NOMO-1 treated with dmso at 0.1 percent for 144 hours (cell line): ENCODE results near the gene EZH2.

Experiments
- DNase-seq: peaks from one replicate; lab custom pipeline; 2025; ENCODE audit not compliant: unreplicated experiment; lab: John Stamatoyannopoulos, UW

EZH2 gene

DNA sequence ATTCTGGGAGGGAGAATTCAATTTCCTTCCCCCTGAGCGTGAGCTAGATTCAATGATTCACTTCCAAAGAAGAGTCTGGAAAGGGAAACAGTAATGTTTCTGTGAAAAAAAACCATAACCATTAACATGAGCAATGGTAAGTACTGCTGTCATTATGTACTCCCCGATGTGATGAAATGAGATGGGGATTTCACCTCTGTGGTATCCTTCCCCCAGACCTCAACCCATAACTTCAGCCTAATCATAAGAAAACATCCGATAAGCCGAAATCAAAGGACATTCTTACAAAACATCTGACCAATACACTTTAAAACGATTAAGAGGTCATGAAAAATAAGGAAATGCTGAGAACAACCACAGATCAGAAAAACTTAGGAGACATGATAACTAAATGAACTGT, 27.2 kb downstream of the EZH2 start:
- DNase-seq = no peak

DNA sequence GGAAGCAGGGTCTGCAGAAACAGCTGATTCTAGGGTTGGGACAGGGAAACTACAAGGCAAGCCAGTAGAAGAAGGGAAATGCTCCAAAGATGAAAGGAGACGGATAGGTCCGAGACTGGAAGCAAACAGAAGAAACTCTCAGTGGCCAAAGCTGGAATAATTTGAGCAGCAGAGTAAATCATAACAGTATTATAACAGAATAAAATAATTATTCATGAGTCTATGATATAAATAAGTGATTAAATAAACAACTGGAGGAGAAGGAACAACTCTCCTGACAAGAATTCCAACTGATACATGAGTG, 27.6 kb downstream of the EZH2 start:
- no peak for DNase-seq

DNA sequence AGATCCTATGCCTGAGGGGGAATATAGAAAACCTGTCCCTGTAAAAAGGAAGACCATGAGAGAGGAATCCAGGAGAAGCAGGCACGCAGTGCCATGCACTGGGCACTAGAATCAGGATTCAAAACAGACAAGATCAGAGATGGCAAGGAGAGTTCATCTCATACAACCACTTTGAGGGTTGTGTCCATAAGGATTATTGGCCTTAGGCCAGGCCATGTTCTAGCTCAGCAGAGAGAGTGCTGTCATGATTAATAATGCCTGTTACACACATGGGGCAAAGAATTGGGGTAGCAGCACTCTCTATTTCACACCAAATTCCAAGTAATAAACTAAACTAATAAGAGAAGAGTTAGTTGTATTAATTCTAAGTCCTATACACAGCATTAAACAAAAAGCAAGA, 29.1 kb downstream of the EZH2 start:
- no peak for DNase-seq

DNA sequence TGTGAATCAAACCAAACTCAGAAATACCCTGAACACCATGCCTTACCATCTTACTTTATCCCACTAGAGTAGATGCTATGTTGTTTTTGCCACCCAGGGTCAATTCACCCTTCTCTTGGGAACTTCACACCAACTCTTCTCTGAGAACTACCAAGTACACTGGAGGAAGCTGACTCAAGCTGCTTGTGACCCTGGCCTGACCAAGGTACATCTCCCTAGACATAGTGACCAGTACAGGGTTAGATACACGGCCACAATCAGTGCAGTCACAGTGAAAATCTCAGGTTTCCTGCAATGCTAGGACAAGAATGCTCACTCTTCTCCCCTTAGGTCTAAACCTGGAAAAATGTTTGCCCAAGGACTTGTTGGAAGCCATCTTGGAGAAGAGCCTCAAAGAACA, 31.8 kb downstream of the EZH2 start:
- no peak for DNase-seq

DNA sequence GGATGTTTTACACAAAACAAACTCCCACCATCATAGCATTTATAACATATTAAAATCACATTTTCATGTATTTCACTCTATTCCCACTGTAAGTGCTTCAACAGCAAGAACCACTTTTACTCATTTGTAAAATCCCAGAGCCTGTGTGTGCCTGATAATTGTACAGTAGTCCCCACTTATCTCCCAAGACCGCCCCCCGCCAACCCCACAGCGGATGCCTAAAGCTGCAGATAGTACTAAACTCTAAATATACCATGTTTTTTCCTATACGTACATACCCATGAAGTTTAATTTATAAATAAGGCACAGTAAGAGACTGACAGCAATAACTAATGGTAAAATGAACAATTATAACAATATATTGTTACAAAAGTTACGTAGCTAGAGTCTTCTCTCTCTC, 33.5 kb downstream of the EZH2 start:
- DNase-seq = no peak

DNA sequence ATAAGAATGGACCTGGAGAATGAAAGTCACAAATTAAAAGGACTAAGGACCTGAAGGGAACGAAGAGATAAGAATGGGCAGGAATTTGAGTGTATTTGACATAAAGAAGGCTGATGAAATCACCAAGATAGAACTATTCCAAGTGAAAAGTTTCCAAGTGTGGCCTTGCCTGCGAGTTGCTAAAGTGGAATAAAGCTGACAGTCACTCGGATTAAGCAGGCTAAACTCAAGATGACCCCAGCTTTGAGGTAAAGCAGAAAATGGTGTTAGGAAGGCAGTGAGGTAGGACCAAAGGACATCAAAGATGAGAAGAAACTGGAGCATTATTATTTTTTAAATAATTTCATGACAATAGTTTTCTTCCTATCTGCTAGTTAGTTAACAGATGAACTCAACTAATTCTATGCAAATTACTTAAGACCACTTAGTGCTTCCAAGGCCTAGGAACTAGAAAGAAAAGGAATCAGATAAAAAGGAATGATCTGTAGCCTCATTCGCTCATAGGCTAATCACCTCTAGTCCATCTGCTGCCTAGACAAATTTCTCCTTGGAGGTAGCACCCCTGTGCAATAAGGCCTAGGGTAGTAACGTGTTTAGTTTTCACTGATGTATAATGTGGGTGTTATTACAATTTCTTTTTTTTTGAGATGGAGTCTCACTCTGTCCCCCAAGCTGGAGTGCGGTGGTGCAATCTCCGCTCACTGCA, 34.5 kb downstream of the EZH2 start:
- no peak for DNase-seq

DNA sequence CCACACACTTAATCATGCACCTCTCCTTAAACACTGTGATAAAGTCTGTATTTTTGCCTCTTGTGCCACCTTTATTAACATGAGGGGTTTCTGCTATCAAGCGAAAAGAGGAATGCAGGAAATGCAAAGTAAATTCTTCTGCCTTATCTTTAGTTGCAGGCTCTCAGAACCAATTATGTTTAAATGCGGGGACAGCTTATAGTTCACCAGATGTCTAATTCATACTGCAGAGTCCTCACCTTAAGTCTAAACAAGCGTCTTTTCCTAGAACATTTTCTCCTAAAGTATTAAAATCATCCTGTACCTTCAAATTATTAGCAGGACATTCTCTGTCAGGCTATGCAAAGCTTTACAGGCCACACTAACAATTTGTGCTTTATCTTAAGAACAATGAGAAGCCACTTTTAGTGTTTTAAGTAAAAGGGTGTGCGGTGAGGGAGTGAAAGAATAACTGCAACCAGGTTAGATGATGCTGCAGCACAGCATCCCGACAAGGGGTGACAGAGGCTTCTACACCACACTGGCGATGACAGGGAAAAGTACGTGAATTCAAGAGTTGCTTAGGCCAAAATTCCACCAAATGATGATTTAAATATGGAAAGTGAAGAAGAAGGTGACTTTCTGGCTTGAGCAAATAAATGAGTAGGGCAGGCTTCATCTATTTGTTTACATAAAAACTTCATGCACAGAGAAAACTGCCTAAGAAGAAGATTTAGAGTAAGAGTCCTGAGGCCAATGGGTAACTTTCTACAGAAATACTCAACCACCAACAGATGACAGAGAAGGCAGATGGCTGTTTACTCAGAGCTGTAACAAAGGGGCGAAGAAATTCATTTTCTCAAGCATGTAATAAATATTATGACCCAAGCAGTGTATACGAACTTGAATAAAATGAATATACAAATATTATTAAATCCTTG, 36.0 kb downstream of the EZH2 start:
- DNase-seq = no peak

DNA sequence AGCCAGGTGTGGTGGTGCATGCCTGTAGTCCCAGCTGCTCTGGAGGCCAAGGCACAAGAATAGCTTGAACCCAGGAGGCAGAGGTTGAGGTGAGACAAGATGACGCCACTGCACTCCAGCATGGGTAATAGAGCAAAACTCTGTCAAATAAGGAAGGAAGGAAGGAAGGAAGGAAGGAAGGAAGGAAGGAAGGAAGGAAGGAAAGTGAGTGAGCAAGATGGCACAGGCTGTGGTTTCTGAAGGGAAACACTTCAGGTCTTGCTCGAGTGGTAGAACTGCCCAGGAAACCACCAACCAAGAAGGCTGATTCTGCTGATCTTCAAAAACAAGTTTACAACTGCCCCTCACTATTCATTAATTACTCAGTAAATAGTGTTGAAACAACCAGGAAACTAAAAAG, 45.2 kb downstream of the EZH2 start:
- no peak for DNase-seq

DNA sequence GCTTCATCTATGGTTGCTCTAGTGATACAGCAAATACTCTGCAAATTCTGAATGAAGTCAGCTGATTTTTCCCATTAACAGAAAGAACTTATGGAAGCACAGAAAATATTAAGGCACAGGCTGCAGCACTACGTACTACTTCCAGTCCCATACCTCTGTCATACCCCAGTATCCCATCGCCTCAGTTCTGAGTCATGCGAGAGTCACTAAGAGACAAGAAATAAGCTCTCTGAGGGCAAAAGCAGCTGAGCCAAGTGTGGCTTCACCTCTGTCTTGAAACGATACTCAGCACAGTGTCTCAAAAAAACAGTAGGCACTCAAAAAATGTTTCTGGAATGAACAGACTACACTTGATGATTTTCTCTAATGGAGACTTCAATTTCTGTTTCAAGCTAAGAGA, 48.2 kb downstream of the EZH2 start:
- no peak for DNase-seq

DNA sequence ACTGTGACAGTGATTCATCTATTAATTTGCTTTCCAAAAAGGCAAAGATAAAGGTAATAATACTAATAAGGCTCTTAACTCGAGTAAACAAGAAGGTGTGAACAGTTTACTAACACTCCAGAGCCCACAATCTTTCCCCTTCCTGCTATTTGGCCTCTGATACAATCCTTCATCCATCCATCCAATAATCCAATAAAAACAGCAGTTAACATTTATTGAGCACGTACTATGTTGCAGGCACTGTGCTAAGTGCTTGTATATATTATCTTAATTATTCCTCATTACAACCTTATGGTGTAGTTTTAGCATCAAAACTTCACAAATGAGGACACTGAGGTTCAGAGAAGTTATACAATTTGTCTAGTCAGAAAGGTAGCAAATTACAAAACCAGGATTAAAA, 49.5 kb downstream of the EZH2 start:
- DNase-seq = no peak

DNA sequence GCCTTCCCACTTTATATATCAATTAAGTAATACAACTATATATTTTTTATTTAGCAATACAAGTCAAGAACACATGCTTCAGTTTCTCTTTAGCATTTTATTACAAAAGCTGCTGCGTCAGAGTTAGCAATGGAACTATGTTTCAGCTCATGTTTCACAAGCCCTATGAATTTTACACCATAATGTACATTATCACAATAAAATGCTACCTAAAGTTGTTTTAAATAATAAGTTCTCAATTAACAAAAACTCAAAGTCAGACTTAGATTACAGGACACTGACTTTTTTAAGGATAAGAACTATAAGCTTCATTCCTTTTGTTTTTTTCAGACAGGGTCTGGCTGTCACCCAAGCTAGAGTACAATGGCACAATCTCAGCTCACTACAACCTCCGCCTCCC, 52.3 kb downstream of the EZH2 start:
- DNase-seq = no peak

DNA sequence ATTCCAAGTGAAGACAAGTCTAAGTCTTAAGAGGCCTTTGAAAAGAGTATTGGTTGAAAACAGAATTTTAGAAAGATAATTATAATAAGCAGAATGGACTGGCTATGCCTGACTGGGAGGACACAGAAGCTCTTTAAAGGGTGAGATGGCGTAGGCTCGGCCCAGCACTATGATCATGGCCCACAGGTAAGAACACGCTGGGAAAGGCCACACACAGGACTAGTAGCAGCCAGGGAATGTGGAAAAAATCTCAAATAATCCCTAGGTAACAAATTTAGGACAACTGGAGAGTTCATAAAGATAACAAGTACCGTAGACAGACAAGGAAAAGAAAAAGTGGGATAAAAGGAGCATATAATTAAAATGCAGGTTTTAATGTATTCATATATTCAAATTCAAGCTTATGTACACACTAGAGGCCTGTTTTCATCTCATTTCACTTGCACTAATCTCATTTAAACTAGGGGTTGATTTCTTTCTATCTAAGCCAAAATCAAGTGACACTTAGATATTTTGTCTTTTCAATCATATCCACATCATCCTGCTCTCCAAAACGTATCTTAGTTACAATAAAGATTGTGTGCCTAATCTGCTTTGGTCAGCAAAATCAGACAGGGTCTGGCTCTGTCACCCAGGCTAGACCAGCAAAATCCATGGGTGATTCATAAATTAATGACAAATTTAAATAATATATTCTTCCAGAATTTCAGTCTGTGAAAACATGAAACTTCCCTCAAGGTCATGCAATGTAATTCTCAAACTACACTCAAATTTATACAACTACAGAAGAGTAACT, 53.0 kb downstream of the EZH2 start:
- DNase-seq = no peak

DNA sequence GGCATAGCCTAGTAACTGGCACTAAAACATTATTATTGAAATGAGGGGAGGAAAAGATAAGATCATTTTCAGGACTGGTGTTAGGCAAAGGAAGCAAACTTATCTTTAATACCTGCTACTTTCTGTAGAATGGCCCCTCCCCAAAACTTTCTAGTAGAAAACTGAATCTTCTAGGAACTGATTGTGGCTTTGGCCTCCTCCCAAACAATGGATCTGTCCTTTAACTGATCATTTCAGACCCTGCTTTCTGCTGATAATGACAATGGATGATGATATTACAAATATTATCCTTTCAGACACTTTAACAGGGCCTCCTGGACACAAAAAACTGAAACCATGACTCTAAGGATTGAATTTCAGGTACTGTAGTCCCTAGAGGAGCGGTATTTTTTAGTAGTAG, 55.1 kb downstream of the EZH2 start:
- no peak for DNase-seq

DNA sequence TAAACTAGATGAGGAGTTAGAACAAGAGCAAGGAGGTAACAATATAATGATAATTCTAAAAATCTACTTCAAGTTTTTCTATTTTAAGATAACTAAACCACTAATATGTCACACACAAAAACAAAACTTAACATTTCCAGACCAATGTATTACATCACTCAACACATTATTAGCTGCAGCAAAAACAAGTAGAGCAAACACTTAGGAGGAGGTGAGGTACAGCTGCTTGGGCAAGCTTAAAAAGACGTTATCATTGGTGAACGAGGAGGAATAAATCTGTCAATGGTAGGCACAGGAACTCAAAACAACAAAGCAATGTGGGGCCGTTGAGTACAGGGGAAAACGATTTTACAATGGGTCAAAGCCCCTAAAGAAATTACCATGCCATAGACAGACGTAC, 58.8 kb downstream of the EZH2 start:
- no peak for DNase-seq

DNA sequence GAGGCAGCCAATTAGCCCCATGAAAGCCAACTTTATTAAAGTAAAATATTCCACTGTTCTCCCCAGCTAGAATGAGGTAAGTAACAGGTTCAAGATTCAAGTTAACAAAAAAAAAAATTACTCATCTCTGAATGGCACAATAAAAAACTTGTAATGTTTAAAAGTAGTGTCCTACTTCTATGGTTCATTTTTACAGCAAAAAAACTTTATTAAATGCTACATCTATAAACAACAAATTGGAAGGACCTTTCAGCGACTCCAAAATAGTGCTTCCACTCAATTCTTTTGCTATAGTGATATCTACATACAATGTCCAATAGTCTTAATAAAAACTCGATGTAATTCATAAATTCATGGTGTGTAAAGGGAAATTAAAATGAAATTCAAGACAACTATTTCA, 59.2 kb downstream of the EZH2 start:
- no peak for DNase-seq

DNA sequence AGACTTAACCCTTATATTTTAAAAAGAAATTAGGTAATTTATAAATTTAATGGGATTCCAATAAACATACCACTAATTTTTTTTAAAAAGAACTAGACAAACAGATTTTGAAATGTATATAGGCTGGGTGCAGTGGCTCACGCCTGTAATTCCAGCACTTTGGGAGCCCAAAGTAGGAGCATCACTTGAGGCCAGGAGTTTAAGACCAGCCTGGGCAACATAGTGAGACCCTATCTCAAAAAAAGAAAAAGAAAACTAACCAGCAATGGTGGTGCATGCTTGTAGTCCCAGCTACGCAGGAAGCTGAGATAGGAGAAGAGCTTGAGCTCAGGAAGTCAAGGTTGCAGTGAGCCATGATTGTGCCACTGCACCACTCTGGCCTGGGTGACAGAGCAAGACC, 62.7 kb downstream of the EZH2 start:
- no peak for DNase-seq

DNA sequence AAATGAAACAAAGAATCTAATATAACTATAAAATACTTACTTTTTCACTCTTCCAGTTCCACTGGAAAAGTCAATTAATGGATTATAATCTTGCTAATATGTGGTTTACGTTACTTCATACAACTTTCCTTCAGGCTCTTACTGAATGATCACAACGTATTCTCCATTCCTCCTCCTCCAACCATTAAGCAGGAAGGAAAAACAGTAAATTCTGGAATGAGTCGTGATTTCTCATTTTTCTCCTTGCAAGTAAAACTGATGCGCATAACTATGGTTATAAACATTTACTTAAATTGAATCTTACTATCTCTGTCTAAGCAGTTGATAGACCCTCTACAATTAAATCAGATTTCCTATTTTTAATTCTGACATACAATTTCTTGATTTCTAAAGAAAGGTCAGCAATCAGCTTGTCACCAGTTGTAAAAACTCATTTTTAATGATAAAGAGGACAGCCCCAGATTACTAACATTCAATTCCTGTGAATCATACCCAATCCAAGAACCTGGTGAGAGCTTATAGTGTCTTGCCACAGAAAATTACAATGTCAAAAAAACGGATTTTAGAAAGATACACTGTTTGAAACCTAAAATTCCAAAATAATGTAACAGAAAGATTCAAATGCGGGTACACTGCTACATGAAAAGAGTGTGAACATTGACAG, 64.3 kb downstream of the EZH2 start:
- DNase-seq = no peak

DNA sequence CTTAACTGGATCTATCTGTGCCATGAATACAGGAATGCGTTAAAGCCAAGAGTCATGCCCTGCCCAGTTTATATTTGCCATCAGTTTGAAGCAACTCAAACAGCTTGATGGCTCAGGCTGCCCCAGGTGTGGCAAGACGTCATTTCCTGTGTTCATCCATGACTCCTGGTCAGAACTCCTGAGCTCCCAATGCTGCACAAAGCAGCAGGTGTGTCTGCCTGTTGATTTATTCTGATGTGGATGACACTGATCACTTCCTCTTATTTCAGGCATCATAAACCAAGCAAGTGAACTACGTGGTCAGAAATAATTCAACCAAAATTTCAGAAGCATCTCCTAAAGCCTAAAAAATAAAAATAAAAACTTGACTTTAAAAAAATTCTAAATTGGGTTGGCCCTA, 68.5 kb downstream of the EZH2 start:
- no peak for DNase-seq

DNA sequence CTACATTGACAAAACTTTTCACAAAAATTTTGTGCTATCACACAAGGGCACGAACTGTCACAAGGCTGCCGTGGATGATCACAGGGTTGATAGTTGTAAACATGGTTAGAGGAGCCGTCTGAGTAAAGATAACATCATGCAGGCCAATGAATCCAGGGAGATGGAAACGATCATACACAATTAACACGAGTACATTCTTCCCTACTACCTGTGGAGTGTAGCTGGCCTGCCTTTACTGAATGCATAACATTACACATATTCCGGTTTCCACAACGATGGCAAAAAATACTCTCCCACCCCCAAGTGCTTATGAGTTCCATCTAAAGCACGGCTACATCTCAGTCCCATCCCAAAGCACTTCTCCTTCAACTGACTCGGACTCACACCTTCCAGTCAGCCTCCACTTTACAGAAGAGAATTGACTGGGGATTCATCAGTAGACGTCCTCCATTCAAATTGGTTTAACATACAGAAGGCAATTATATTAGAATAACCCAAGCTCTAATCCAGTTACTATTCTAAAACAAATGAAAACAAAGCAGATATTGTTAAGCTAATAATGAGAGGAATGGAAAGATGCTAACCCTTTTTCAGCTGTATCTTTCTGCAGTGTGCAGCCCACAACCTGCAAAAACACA, 69.0 kb downstream of the EZH2 start:
- no peak for DNase-seq

DNA sequence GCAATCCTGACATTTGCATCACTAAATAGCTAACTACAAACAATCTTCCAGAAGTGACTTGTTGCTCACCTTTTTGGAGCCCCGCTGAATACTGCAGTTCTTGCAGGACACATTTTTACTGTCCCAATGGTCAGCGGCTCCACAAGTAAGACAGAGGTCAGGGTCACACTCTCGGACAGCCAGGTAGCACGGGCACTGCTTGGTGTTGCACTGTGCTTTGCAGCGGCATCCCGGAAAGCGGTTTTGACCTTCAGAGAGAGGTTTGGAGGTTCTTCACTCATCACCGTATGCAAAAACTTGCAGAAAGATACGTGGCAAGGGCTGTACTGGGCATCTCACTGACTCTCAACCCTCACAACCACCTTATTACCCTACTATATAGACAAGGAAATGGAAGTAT, 70.2 kb downstream of the EZH2 start:
- no peak for DNase-seq

DNA sequence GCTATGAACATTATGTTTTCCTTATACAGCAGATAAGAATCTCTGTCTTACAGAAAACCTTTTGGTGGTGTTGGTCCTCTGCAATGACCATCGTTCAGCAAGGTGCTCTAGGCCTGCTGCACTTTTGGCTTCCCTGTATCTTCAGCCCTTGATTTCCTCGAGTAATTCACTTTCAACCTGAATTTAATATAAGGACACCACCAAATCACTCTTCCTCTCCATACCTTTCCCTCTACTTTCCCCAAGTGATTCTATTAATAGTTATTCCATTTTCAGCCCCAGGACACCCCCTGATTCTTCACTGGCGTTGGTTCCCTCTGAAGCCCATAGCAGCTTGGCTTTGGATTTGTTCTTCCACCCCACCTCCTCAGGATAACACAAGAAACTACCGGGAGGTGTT, 72.2 kb downstream of the EZH2 start:
- no peak for DNase-seq
